ENCODE data around the gene ZNF787. TPM values are rescaled to one million over a fixed set of nuclear protein-coding genes. Genes with fewer than 3 reads are reported as not detected.

The ZNF787 gene
- total and polyA plus RNA-seq, 2 of the 13 experiments (the other 11 are each of a cell fraction or from before 2014, with no cell fraction given) = 15.1 to 42.8 TPM

- TF ChIP-seq BORCS8-MEF2B (CRISPR knock-in tag; IDR thresholded peaks at IDR 0.05) = no peak
- TF ChIP-seq TBL1XR1 (IDR thresholded peaks at IDR 0.05; ENCODE audit: borderline replicate concordance, low read length, partially characterized antibody) = peak; percentile 28
- no peak for TF ChIP-seq TEF (CRISPR knock-in tag; IDR thresholded peaks at IDR 0.05)
- no peak for TF ChIP-seq PRPF4 (IDR thresholded peaks at IDR 0.05; ENCODE audit: low read depth, low read length, poor library complexity, severe bottlenecking)
- TF ChIP-seq ZNF878 (CRISPR knock-in tag; IDR thresholded peaks at IDR 0.05) = 0 out of 2 replicates have a peak, but pooled peaks have one; percentile 32
- peak; percentile 64; the same call in 1 of the 2 replicates for TF ChIP-seq ARNTL (CRISPR knock-in tag; IDR thresholded peaks at IDR 0.05)
- peak; percentile 74; the same call in 1 of the 2 replicates for TF ChIP-seq MIER3 (CRISPR knock-in tag; IDR thresholded peaks at IDR 0.05; ENCODE audit: borderline replicate concordance)
- TF ChIP-seq THYN1 (CRISPR knock-in tag; IDR thresholded peaks at IDR 0.05; ENCODE audit: borderline replicate concordance, low read depth) = no peak
- 0 out of 2 replicates have a peak, but pooled peaks have one; percentile 31 for TF ChIP-seq ZBTB33 (CRISPR knock-in tag; IDR thresholded peaks at IDR 0.05)
- 0 out of 2 replicates have a peak, but pooled peaks have one; percentile 17 for TF ChIP-seq TGIF2 (CRISPR knock-in tag; IDR thresholded peaks at IDR 0.05)
- TF ChIP-seq ZNF281 (CRISPR knock-in tag; IDR thresholded peaks at IDR 0.05; ENCODE audit: borderline replicate concordance) = peak; percentile 85; the same call in 1 of the 2 replicates
- peak; percentile 54; the same call in 1 of the 2 replicates for TF ChIP-seq BCL3 (CRISPR knock-in tag; IDR thresholded peaks at IDR 0.05)
- TF ChIP-seq SNAI1 (CRISPR knock-in tag; IDR thresholded peaks at IDR 0.05; ENCODE audit: borderline replicate concordance) = no peak; the same call in 1 of the 2 replicates
- TF ChIP-seq PRDM10 (CRISPR knock-in tag; IDR thresholded peaks at IDR 0.05; ENCODE audit: low read depth) = peak; percentile 73; the same call in 1 of the 2 replicates
These were observed 21.1 kb upstream of the ZNF787 start (continued) for GRCh38 chr19:56142087-56142787.

Data from HepG2 (cell line).